Dermis microvascular lymphatic vessel endothelial cell (primary cell): Measurements from ENCODE around the gene SUMF1. TPM values are rescaled to one million over a fixed set of nuclear protein-coding genes. Genes with fewer than 3 reads are reported as not detected.
A peak's percentile ranks its signal among the peaks of the same experiment; 100 is the strongest.

ENCODE experiments used
- DNase-seq, 2 donors: peaks; one replicate each; pipeline versions ENCODE4 v3.0.0 to v3.0.0-alpha.2; 2010; ENCODE audit warnings: low read depth in 2 of 2
- total RNA-seq: library from RNA; depleted of rRNA; stranded (reverse); fragments of >200 nt; gene quantifications from 2 replicates; pipeline ENCODE4 v1.2.1, GENCODE V29; 2014

SUMF1 gene
- total RNA-seq, 1 donor from 2014 or later: 45.1 TPM

- no peak for DNase-seq
Measured at GRCh38 chr3:4387210-4388204, 79.6 kb downstream of the SUMF1 start.

GRCh38 chr3:4385201-4385600, 81.9 kb downstream of the SUMF1 start:
- DNase-seq: no peak

- no peak for DNase-seq
Measured at GRCh38 chr3:4380013-4380412, 87.1 kb downstream of the SUMF1 start.

GRCh38 chr3:4376499-4376898, 90.6 kb downstream of the SUMF1 start:
- DNase-seq: no peak

- no peak for DNase-seq
Measured at GRCh38 chr3:4375911-4376310, 91.2 kb downstream of the SUMF1 start.

GRCh38 chr3:4373669-4374068, 93.4 kb downstream of the SUMF1 start:
- DNase-seq: no peak

GRCh38 chr3:4362523-4362922, 104.5 kb downstream of the SUMF1 start:
- DNase-seq: no peak

- DNase-seq: no peak
Measured at GRCh38 chr3:4360817-4361216, 106.3 kb downstream of the SUMF1 start.

- DNase-seq: no peak
Measured at GRCh38 chr3:4359805-4360502, 107.1 kb downstream of the SUMF1 start.

GRCh38 chr3:4358273-4358672, 108.8 kb downstream of the SUMF1 start:
- no peak for DNase-seq

- no peak for DNase-seq
Measured at GRCh38 chr3:4356546-4357410, 110.3 kb downstream of the SUMF1 start.

- no peak for DNase-seq
Measured at GRCh38 chr3:4356220-4356540, 110.9 kb downstream of the SUMF1 start.

- DNase-seq: peak in 1 of 2 donors; percentile 68
Measured at GRCh38 chr3:4355401-4356219, 111.5 kb downstream of the SUMF1 start.

- no peak for DNase-seq
Measured at GRCh38 chr3:4351872-4352271, 115.2 kb downstream of the SUMF1 start.

- peak; percentile 32 to 55 for DNase-seq
Measured at GRCh38 chr3:4351164-4351855, 115.8 kb downstream of the SUMF1 start.

GRCh38 chr3:4350789-4351163, 116.3 kb downstream of the SUMF1 start:
- DNase-seq: peak; percentile 77 to 83

- no peak for DNase-seq
Measured at GRCh38 chr3:4343258-4343657, 123.8 kb downstream of the SUMF1 start.

- no peak for DNase-seq
Measured at GRCh38 chr3:4341336-4341675, 125.8 kb downstream of the SUMF1 start.

GRCh38 chr3:4340411-4341335, 126.4 kb downstream of the SUMF1 start:
- peak; percentile 28 to 32 for DNase-seq
